Stomach (tissue), 4 donors: ENCODE results near the gene LZTS2.

Experiments used
- POLR2AphosphoS5 ChIP-seq, 3 donors: sonication (generic); formaldehyde crosslinking; IDR thresholded peaks; one replicate each; pipeline ENCODE4 v1.6.1; 2016; ENCODE audit warnings: antibody characterized with exemption in 3 of 3
- TF ChIP-seq, protein P1 (sequence below), 7 experiments: fragments of 450-650 bp in 4 of 7; fragments of 200-600 bp in 3 of 7; sonication (generic) in 3 of 7; IDR thresholded peaks; one replicate each; pipeline ENCODE4 v1.5.1; 2016 to 2019; ENCODE audit warnings: antibody characterized with exemption in 7 of 7, control low read depth in 2 of 7, mild to moderate bottlenecking in 1 of 7

DNA sequence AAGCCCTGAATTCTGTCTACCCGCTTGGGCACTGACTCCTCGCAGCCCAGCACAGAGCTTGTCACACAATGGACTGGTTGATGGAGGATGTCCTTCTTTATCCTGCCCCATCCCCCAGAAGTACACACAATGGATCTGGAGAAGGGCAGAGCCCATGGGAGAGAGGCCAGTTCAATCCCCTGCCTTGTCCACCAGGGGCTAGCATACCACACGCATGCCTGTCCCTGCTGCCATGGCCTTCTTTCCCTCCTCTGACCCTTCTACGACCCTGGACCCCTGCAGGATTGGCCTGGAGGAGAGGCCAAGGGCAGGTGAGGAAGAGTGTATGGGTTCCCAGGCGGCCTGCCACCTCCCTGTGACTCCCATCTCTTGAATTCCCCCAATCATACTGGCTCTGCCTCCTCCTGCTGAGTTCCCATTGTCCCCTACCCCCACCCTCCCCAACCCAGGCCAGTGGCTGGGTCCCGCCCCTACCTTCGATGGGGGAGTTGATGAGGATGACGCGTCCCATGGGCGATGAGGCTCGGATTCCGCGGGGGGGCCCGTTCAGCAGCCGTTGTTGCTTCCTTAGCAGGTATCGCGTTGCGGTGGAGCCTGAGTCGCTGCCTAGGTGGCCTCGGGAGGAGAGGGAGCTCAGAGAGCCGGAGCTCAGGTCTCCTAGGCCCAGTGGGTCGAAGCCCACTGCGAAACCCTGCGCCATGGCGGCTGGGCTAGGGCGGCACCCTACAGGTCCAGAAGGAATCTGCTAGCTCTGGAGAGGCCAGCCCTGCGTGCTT is 30.1 kb downstream of the LZTS2 start:
- TF ChIP-seq, protein P1, sequence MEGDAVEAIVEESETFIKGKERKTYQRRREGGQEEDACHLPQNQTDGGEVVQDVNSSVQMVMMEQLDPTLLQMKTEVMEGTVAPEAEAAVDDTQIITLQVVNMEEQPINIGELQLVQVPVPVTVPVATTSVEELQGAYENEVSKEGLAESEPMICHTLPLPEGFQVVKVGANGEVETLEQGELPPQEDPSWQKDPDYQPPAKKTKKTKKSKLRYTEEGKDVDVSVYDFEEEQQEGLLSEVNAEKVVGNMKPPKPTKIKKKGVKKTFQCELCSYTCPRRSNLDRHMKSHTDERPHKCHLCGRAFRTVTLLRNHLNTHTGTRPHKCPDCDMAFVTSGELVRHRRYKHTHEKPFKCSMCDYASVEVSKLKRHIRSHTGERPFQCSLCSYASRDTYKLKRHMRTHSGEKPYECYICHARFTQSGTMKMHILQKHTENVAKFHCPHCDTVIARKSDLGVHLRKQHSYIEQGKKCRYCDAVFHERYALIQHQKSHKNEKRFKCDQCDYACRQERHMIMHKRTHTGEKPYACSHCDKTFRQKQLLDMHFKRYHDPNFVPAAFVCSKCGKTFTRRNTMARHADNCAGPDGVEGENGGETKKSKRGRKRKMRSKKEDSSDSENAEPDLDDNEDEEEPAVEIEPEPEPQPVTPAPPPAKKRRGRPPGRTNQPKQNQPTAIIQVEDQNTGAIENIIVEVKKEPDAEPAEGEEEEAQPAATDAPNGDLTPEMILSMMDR (IDR thresholded peaks at IDR 0.05) = no peak
- no peak for TF ChIP-seq POLR2AphosphoS5 (IDR thresholded peaks at IDR 0.05)
